ENCODE results near the gene HERPUD1.
A peak's percentile ranks its signal among the peaks of the same experiment; 100 is the strongest.
"Not testable (repeated sequence)": the region's sequence is repeated elsewhere in the genome, so short reads cannot be mapped to it uniquely, and the experiment has no call there.

Gene HERPUD1

DNA sequence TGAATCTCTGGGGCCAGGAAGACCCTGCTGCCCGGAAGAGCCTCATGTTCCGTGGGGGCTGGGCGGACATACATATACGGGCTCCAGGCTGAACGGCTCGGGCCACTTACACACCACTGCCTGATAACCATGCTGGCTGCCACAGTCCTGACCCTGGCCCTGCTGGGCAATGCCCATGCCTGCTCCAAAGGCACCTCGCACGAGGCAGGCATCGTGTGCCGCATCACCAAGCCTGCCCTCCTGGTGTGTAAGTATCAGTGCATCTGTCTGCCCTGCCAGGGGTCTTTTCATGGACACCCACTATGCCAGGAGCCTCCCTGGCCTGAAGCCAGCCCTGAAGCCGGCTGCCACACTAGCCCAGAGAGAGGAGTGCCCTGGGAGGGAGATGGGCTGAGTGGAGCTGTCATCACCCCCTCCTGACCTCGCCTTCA is 29.9 kb downstream of the HERPUD1 start, which contains the start of gene CETP:
TSS of gene CETP (plus strand) at position 100 of the 431 bp plus-strand sequence. CDS start at position 130, 30 bp downstream.
- no peak for DNase-seq

DNA sequence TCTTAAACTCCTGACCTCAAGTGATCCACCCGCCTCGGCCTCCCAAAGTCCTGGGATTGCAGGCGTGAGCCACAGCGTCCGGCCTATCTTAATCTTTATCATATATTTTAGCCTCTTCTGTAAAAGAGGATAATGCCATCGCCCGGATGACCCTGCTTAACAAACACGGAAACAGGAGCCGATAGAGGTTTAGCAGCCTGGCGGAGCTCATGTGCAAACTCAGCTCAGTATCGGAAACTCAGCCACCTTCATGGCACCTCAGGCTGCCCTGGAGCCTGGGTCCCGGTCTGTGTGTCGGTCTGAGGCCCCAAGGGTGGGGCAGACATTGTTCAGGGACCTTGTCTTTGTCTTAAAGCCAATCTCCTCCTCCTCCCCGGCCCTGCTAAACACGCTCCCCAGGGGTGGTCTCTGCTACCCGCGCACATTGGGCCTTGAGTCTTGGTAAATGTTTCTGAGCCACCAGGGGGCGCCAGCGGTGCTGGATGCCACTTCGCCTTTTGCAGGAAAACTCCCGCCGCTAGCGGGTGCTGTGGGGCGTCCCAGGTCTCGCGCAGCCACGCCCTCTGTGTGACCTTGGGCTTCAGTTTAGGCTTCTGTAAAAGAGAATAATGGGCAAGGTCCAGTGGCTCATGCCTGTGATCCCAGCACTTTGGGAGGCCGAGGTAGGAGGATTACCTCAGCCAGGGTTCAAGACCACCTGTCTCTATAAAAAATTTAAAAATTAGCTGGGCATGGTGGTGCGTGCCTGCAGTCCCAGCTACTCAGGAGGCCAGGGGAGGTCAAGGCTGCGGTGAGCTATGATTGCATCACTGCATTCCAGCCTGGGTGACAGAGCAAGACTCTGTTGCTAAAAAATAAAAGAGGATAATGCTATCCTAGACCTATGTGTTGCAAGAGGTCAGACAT is 32.6 kb downstream of the HERPUD1 start:
- DNase-seq = peak in 1 of 2 experiments; percentile 9

DNA sequence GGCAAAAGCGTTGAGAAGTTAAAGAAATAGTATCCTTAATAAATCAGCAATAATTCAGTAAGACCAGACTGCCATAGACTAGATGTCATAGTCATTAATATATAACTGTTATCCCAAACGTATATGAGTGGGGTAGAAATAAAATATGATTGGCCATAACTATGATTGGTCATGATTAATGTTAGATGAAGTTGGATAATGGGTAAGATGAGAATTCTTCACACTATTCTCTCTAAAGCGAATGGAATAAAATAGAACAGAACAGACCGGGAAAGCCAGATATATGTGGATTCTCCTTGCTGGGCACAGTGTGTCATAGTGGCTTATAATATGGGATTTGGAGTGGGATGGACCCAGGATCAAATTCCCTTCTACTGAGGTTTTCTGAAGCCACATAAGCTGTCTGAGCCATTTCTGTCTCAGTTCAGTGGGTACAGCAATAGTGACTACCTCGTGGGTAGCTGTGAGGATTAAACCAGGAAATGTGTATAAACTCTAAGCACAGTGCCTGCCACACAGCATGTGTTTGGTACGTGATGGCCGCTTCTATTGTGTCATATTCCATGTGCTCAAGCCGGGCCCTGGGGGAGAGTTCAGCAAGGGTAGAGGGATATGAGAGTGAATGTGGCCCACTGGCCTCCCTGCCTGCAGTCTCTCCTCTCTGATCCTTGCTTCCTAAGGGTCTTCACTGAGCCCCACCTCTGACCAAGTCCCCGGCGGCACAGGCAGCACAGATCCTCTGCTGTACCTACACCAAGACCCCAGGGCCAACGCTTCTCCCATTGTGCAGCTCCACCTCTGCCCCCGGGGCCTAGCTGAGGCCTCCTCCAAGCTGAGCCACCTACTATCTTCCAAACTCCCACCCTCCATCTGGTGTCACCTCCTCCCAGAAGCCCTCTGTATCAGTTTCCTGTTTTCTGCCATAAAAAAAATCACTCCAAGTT is 33.5 kb downstream of the HERPUD1 start:
- DNase-seq = no peak

DNA sequence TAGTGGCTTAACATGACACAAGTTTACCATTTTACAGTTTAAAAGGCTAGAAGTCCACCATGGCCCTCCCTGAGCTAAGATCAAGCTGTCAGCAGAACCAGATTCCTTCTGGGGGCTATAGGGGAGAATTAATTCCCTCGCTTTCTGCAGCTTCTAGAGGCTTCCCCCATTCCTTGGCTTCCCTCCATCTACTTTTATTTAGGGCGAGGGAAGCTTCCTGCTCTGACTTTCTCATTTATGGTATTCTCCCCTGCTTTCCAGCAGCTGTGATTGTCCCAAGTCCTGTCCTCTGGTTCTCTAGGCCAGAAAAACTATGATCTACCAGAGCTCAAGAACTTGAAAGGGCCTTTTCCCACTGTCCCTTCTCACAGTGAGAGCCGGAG is 34.1 kb downstream of the HERPUD1 start:
- no peak for DNase-seq

DNA sequence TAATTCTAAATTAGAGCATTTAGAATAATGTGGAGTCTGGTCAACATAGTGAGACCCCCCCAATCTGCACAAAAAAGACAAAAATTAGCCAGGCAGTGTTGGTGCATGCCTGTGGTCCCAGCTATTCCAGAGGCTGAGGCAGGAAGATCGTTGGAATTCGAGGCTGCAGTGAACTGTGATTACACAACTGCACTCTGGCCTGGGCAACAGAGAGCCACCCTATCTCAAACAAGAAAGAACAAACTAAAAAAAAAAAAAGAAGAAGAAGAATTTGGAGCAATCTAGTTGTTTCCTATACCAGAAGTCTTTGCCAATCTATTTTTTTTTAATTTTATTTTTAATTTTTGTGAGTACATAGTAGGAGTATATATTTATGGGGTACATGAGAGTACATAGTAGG is 35.8 kb downstream of the HERPUD1 start:
- DNase-seq = no peak

DNA sequence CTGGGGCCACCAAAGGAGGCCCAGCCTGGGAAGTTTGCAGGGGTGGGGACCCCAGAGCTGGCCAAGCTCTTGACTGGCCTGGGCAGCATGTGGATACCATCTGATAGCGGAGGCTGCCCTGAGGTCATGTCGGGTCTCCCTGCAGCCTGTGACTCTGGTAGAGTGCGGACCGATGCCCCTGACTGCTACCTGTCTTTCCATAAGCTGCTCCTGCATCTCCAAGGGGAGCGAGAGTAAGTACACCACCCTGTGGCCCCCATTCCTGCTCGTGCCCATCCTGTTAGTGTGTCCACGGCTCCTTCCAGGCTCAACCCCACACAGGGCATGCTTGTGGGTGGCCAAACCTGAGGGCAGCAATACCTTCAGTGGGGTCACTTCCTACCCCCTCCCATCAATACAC is 37.8 kb downstream of the HERPUD1 start:
- no peak for DNase-seq

DNA sequence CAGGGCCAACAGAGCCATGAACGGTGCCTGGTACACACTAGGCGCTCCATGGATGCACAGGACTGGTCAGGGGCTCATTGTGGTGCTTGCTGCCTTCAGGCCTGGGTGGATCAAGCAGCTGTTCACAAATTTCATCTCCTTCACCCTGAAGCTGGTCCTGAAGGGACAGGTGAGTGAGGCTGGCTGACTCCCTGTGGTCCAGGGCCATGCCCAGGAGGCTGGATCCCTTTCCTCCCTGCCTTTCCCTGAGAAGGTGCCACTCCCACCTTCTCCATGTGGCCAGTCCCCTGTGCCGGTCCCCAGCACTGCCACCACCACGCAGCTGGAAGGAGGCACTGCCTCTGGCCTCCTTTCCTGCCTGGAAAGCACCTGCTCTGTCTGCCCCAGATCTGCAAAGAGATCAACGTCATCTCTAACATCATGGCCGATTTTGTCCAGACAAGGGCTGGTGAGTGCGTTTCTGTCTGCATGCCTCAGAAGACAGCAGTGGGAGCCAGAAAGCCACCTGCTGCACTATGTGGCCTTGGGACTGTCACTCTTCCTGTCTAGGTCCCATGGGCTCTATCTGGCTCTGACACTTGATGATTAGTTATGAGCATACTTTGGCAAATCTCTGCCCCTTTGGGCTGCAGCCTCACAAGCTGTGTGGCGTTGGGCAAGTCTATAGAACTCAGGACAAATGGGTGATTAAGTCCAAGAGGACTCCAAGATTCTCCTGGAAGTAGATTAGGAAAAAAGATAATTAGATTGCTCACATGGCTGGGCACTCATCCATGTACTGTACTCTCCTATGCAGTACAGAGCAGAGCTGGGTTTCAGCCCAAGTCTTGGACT is 39.2 kb downstream of the HERPUD1 start:
- DNase-seq = no peak

DNA sequence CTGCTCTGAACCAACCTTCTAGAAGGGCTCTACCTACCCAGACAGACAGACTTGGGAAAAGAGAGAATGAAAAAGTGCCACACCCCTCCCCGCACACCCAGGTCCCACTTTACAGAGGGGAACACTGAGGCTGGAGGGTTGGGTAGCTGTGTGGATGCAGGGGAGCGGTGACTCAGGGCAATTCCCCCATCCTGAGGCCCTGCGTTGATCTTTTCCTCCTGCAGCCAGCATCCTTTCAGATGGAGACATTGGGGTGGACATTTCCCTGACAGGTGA is 39.8 kb downstream of the HERPUD1 start:
- no peak for DNase-seq

DNA sequence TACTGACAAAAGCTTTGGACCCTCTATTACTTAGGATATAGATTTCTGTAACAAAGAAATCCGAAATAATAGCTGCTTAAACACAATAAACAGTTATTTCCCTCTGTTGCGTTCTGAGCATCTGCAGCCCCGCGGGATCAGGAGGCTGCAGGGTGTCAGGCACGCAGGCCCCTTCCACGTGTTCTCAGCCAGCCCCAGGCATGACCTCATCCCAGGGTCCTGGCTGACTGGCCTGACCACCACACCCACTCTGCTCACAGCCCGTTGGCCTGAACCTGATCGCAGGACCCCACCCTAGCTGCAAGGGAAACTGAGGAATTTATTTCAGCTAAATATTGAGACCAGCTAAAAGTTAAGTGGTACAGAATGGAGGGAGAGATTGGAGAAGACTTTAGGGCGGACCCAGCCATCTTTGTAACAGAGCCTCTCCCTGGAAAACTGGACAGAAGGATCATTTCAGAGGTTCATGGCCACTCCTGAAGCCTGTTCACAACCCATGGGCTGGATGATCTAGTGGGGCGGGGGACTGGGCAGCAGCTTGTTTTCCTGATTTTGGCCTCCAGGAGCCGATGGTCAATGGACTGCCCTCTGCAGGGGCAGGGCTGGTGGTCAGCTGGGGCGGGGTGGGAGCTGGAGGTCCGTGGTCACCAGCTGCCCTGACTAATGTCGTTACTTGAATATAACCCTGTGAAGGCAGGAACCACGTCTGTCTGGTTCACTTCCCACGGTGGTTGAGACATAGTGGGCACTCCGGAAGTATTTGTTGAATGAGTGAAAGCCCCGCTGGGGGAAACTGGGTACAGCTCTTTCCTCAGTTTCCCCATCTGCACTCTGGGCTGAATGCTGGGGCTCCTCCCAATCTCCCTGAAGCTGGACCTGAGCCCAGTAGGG is 40.7 kb downstream of the HERPUD1 start:
- DNase-seq = no peak

DNA sequence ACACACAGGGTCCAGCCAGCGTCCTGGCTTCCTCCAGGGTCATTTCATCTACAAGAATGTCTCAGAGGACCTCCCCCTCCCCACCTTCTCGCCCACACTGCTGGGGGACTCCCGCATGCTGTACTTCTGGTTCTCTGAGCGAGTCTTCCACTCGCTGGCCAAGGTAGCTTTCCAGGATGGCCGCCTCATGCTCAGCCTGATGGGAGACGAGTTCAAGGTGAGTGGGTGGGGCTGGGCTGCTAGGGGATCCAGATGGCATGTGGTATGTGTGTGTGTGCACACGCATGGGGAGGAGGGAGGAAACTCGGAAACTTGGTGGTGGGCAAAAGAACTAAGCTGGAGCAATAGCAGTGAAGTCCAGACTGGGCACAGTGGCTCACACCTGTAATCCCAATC is 41.4 kb downstream of the HERPUD1 start:
- no peak for DNase-seq

DNA sequence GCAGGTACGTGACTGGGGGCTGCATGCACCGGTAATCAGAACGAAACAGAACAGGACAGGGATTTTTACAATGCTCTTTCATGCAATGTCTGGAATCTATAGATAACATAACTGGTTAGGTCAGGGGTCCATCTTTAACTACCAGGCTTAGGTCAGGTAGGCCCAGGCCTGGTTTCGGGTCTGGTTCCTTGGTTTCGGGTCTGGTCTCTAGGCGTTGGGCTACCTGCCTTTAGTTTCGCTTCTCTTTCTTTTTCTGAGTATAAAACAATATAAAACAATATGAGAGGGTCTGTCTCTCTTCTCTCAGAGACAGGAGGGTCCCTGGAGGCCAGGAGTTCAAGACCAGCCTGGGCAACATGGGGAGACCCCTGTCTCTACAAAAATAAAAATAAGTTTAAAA is 42.0 kb downstream of the HERPUD1 start:
- not testable (repeated sequence) for DNase-seq

DNA sequence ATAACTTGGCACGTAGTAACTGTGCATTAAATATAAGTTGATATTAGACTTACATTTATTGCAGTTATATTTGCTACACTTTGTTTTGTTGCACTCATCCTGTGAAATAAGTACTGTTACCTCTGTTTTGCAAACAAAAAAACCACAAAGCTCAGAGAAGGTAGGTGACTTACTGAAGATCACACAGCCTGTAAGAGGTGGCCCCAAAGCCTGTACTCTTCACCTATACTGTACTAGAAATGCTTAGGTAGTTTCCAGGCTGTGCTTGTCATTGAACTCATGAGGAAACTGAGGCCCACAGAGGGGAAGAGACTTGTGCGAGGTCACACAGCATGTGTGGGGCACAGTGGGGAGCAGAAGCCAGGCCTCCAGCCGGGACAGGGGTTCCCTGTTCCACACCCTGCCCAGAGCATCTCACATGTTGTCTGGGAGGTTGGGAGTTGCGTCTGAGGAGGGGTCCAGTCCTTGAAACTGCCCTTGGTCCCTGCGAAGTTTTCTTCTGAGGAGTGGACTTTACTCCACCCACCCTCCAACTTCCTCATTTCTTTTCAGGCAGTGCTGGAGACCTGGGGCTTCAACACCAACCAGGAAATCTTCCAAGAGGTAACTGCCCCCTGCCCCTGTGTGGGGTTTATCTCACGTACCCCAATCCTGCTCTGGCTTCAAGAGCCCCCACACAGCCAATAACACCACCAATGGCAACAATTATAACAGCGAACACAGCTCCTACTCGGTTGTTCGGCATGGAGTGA is 42.8 kb downstream of the HERPUD1 start:
- DNase-seq = no peak

DNA sequence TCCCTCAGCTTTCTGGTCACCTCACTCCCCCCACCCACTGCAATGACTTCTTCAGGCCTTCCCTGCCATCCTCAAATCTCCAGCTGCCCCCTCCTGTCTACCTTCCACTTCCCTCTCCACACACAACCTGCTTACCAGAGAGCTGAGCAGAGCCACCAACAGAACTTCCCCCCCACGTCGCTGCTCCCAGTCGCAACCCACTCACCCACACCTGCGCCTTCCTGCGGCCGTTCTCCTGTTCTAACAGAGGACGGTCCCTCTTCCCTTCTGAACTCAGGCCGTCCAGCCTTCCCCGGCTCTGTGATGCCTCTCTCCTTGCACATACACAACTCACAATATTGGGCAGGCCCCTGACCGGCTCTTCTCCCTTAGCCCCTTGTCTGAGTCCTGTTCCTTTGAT is 43.8 kb downstream of the HERPUD1 start:
- DNase-seq = no peak

DNA sequence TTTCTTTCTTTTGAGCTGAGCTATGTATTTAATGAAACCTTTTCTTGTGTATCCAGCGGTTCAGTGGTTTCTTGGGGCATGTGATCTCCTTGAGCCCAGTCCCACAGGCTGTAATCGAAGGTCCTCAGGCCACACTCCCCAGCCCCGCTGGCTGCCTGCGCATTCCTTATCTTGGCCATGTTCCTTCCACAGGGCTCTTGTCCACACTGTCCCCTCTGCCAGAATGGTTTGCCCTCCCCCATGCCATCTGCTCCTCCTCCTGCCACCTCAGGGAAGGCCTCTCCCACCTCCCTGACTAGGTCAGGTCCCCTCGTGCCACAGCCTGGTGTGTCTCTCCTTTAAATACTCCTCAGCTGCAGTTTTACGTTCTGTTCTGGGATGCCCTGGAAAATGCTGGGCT is 45.3 kb downstream of the HERPUD1 start:
- DNase-seq = no peak

DNA sequence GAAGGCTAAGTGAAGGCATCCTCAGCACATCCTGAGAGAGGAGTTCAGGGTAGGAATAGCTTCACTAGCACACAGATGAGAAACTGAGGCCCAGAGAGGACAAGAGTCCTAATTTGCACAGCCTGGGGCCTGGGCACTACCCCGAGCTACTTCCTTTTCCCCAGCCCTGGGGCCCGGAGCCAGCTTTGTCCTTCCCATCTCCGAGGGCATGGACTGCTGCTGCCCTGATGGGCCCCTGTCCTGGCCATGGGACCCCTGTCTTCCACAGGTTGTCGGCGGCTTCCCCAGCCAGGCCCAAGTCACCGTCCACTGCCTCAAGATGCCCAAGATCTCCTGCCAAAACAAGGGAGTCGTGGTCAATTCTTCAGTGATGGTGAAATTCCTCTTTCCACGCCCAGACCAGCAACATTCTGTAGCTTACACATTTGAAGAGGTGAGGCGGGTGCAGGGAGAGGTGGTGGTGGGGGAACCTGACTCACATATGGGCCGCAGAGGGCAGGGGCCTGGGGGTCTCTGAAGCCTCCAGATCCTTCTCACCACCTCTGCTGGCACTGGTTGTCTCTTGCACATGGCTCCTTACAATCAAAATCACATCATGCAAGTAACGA is 46.0 kb downstream of the HERPUD1 start:
- DNase-seq = no peak

DNA sequence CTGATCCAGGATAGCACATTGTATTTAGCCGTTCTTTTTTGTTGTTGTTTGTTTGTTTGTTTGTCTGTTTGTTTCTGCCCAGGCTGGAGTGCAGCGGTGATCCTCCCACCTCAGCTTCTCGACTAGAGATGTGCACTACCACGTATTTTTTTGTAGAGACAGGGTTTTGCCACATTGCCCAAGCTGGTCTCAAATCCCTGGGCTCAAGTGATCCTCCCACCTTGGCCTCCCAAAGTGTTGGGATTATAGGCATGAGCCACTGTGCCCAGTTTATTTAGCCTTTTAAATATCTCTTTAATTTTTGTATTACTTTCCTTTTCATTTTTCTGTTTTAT is 48.2 kb downstream of the HERPUD1 start:
- no peak for DNase-seq

DNA sequence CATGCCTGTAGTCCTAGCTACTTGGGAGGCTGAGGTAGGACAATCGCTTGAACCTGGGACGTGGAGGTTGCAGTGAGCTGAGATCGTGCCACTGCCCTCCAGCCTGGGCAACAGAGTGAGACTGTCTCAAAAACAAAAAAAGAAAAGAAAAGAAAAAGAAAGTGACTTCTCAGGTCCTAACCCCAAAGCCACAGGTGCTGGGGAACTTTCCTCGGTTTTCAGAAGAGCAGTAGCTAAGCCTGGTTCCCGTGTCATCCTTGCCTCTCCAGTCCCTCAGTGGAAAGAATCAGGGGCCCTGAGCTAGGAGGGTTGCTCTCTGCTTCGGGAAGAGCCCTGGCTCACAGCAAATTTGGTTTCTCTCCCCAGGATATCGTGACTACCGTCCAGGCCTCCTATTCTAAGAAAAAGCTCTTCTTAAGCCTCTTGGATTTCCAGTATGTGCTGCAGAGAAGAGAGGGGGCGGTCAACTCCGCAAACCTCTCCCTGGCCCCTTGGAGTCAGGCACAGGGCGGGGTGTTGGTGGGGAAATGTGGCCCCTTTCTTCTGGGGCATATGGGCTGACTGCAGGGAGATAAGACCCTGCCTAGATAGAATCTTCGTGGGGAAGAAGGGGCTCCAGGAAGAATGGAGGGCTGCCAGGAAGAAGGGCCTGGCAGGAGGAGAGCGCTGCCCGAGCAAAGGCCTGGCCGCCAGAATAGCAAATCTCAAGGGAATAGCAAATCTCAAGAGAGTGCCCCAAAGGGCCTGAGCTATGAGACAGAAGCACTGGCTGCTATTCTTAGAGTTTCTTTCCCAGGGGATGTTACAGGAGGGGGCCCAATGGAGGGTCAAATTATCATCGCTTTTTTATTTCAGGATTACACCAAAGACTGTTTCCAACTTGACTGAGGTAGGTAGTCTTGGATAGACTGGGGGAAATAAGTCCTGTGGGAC is 49.1 kb downstream of the HERPUD1 start:
- no peak for DNase-seq

DNA sequence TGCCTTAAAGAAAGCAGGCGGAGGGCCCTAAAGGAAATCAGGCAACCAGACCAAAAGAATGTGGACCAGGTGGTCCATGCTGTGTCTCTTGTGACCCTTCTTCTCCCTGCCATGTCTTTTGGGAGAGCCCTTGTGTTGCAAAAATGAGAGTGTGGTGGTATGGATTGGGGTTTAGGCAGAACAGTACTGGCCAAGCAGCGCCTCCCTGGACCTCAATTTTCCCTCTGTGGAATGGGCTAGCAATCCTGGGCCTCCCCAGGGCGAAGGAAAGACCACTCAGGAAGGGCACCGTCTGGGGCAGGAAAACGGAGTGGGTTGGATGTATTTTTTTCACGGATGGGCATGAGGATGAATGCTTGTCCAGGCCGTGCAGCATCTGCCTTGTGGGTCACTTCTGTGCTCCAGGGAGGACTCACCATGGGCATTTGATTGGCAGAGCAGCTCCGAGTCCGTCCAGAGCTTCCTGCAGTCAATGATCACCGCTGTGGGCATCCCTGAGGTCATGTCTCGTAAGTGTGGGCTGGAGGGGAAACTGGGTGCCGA is 49.9 kb downstream of the HERPUD1 start:
- no peak for DNase-seq

DNA sequence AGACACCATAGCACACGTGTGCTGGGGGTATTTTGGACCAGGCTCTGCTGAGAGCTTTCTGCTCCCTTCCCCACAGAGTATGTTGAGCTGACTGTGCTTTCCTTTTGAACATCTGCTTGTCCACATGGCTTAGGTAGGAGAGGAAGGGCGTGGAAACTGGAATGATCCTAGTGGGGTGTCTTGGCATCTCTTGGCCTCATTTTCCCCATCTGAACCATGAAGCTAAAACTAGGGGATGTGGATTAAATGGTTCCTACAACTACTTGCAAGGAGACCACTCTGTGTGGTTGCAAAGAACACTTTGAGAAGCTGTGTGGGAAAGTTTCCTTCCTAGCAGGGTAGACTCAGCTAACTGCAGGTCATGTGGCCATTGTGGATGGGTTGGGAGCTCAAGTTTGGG is 50.8 kb downstream of the HERPUD1 start:
- DNase-seq = no peak
